Transverse colon (tissue), 4 donors: ENCODE results near the gene SLC26A4. TPM values are rescaled to one million over a fixed set of nuclear protein-coding genes. Genes with fewer than 3 reads are reported as not detected.

Source experiments
- DNase-seq: peaks from one replicate; pipeline ENCODE4 v3.0.0-alpha.2; 2019
- H3K27ac ChIP-seq, 4 donors: fragments of 200-600 bp; sonication (generic); 2 replicates each; pipeline ENCODE4 v1.5.1; 2016 to 2018; ENCODE audit warnings: inconsistent platforms in 4 of 4
- H3K27me3 ChIP-seq: fragments of 200-600 bp; sonication (generic); 2 replicates; pipeline ENCODE4 v1.5.1; 2017; ENCODE audit warnings: inconsistent platforms
- H3K36me3 ChIP-seq, 4 donors: fragments of 200-600 bp; sonication (generic); 2 replicates each; pipeline ENCODE4 v1.5.1; 2017 to 2019; ENCODE audit warnings: inconsistent platforms in 4 of 4
- H3K4me1 ChIP-seq, 4 donors: fragments of 200-600 bp; sonication (generic); 2 replicates each; pipeline ENCODE4 v1.5.1; 2017 to 2020; ENCODE audit warnings: inconsistent platforms in 4 of 4
- H3K4me3 ChIP-seq, 4 donors: fragments of 200-600 bp; sonication (generic); 1 replicate in 1 of 4; 2 replicates in 3 of 4; pipeline versions ENCODE4 v1.5.1 to v1.6.1; 2017 to 2019; ENCODE audit warnings: inconsistent platforms in 4 of 4
- H3K9me3 ChIP-seq, 2 donors: fragments of 200-600 bp; sonication (generic); 2 replicates each; pipeline ENCODE4 v1.5.1; 2017 to 2019; ENCODE audit warnings: inconsistent platforms in 2 of 2
- CTCF ChIP-seq, 5 experiments: fragments of 200-600 bp in 3 of 5; fragments of 450-650 bp in 2 of 5; sonication (generic) in 3 of 5; IDR thresholded peaks; 1 replicate in 2 of 5; 2 replicates in 3 of 5; pipeline ENCODE4 v1.5.1; 2016 to 2017; ENCODE audit warnings: antibody characterized with exemption in 5 of 5, inconsistent platforms in 3 of 5, mild to moderate bottlenecking in 2 of 5, moderate library complexity in 1 of 5
- EP300 ChIP-seq: sonication (generic); formaldehyde crosslinking; IDR thresholded peaks from one replicate; pipeline ENCODE4 v1.6.1; 2017; ENCODE audit warnings: antibody characterized with exemption, low read depth
- POLR2A ChIP-seq: fragments of 450-650 bp; IDR thresholded peaks from one replicate; pipeline ENCODE4 v1.6.1; 2016; ENCODE audit warnings: antibody characterized with exemption, mild to moderate bottlenecking, moderate library complexity
- POLR2AphosphoS5 ChIP-seq, 3 donors: sonication (generic); formaldehyde crosslinking; IDR thresholded peaks; one replicate each; pipeline ENCODE4 v1.6.1; 2016; ENCODE audit warnings: antibody characterized with exemption in 3 of 3
- WGBS, 2 donors: methylation state at CpG; one replicate each; pipeline ENCODE4 v1.1.5; 2018; ENCODE audit warnings: low coverage in 1 of 2; 5-methylcytosine and 5-hydroxymethylcytosine counted together
- in situ Hi-C, 4 donors: fragments of 200-750 bp; cut with MboI; loops; one replicate each; pipeline versions ENCODE4 v1.15.0 to v1.15.1; 2017; ENCODE audit warnings: low sequenced_read_pairs in 3 of 4, low pct_ligation_motif_present in 1 of 4, low pct_unique_long_range_greater_than_20kb in 1 of 4
- intact Hi-C: fragments of 100-400 bp; cut with DNase I; formaldehyde crosslinking; loops from one replicate; pipeline ENCODE4 v1.15.1; 2023; ENCODE audit warnings: low total_unique reads
- total RNA-seq, 4 donors: library from RNA; depleted of rRNA; stranded (reverse); fragments of >200 nt; gene quantifications; one replicate each; pipeline ENCODE4 v1.1.0, GENCODE V29; 2016

The SLC26A4 gene
- total RNA-seq, 4 donors from 2014 or later, result 0.16 to 0.41 TPM; not detected in 2

- no peak for TF ChIP-seq EP300
- no peak for TF ChIP-seq POLR2A
- H3K4me3 ChIP-seq, result no peak overlapping the region
- H3K27me3 ChIP-seq, result no peaks in the 10 kb centered on the region
- H3K36me3 ChIP-seq, result no peaks in the 10 kb centered on the region
- H3K9me3 ChIP-seq, result no peaks in the 10 kb centered on the region
- H3K27ac ChIP-seq, result no peak overlapping the region
- in situ Hi-C loops (no loop called here), intact Hi-C loops (no loop called here)
- no peaks in the 10 kb centered on the region for H3K4me1 ChIP-seq
- 89% methylated on average over 1 of the region's 1 CpG; no CpG with 5 or more reads in 1 of the 2 donors for WGBS, 2 donors
- no peak for DNase-seq
Measured at GRCh38 chr7:107684947-107685463, 24.4 kb downstream of the SLC26A4 start.

- in situ Hi-C loops (no loop called here), intact Hi-C loops (no loop called here)
- Histone ChIP-seq H3K36me3 (no peaks in the 10 kb centered on the region), H3K4me1 (no peaks in the 10 kb centered on the region), H3K27me3 (no peaks in the 10 kb centered on the region), H3K9me3 (no peaks in the 10 kb centered on the region), H3K27ac (no peak overlapping the region), H3K4me3 (no peak overlapping the region)
- DNase-seq, result no peak
- WGBS, 2 donors, result 90 to 91% methylated on average over 5 of the region's 5 CpGs
- TF ChIP-seq POLR2A, result no peak
Measured at GRCh38 chr7:107686816-107687387, 26.3 kb downstream of the SLC26A4 start.

- Histone ChIP-seq H3K27me3 (no peaks in the 10 kb centered on the region), H3K4me1 (no peaks in the 10 kb centered on the region), H3K36me3 (no peaks in the 10 kb centered on the region), H3K9me3 (no peaks in the 10 kb centered on the region), H3K4me3 (no peak overlapping the region), H3K27ac (no peak overlapping the region)
- 71 to 83% methylated on average over 1 to 3 of the region's 3 CpGs for WGBS, 2 donors
- no peak for DNase-seq
- no peak for TF ChIP-seq EP300
- TF ChIP-seq POLR2AphosphoS5 (IDR thresholded peaks at IDR 0.05), result no peak
- no peak for TF ChIP-seq CTCF (IDR thresholded peaks at IDR 0.05)
- TF ChIP-seq POLR2A, result no peak
- intact Hi-C loops (no loop called here), in situ Hi-C loops (no loop called here)
Measured at GRCh38 chr7:107687656-107688055, 27.0 kb downstream of the SLC26A4 start.

GRCh38 chr7:107689553-107689952, 28.9 kb downstream of the SLC26A4 start:
- Histone ChIP-seq H3K9me3 (no peaks in the 10 kb centered on the region), H3K36me3 (no peaks in the 10 kb centered on the region), H3K27me3 (no peaks in the 10 kb centered on the region), H3K27ac (no peak overlapping the region), H3K4me1 (no peaks in the 10 kb centered on the region), H3K4me3 (no peak overlapping the region)
- 89 to 100% methylated on average over 2 of the region's 2 CpGs for WGBS, 2 donors
- in situ Hi-C loops (no loop called here), intact Hi-C loops (no loop called here)
- no peak for DNase-seq
- no peak for TF ChIP-seq CTCF (IDR thresholded peaks at IDR 0.05)
- no peak for TF ChIP-seq EP300

GRCh38 chr7:107690084-107690483, 29.5 kb downstream of the SLC26A4 start:
- in situ Hi-C loops (no loop called here), intact Hi-C loops (no loop called here)
- no peaks in the 10 kb centered on the region for H3K4me1 ChIP-seq
- no peak for DNase-seq
- H3K27me3 ChIP-seq, result no peaks in the 10 kb centered on the region
- H3K4me3 ChIP-seq, result no peak overlapping the region
- no peaks in the 10 kb centered on the region for H3K9me3 ChIP-seq
- H3K27ac ChIP-seq, result no peak overlapping the region
- TF ChIP-seq POLR2A, result no peak
- no peak for TF ChIP-seq CTCF (IDR thresholded peaks at IDR 0.05)
- TF ChIP-seq POLR2AphosphoS5 (IDR thresholded peaks at IDR 0.05), result no peak
- TF ChIP-seq EP300, result no peak
- no peaks in the 10 kb centered on the region for H3K36me3 ChIP-seq
- 93 to 100% methylated on average over 3 to 7 of the region's 7 CpGs for WGBS, 2 donors
